ENCODE measurements around the gene RHD.

DNA sequence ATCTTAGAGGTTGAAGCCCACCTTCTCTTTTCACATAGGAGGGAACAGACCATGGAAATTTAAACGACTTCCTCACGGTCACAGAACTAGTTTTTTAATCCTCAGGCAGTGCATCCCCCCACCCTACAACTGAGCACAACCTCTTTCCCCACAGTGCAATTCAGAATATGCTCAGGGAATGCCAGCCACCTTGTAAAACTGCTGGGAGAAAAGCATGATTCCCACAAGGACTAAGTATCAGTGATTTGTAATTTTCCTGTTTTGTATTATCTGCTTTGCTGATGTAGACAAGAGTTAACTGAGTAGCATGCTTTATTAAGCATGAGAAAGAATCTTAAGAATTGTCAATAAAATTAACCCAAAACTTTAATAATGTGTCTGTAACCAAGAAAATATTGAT, 89.6 kb downstream of the RHD start:
- TF ChIP-seq EZH2 (IDR thresholded peaks at IDR 0.05; ENCODE audit: low read depth, unreplicated experiment) (no peak), CTCF (conservative IDR thresholded peaks at IDR 0.05; ENCODE audit: low read depth in 2 of 2) (no peak), ZNF331 (CRISPR knock-in tag; IDR thresholded peaks at IDR 0.05; ENCODE audit: low read depth) (no peak), EZH2phosphoT487 (IDR thresholded peaks at IDR 0.05; ENCODE audit: unreplicated experiment) (no peak), POLR2AphosphoS5 (IDR thresholded peaks at IDR 0.05; ENCODE audit: low read depth) (no peak), CREB1 (CRISPR knock-in tag; IDR thresholded peaks at IDR 0.05; ENCODE audit: low read depth) (no peak), ZNF114 (CRISPR knock-in tag; IDR thresholded peaks at IDR 0.05) (no peak)
- TF ChIP-seq, protein P1, sequence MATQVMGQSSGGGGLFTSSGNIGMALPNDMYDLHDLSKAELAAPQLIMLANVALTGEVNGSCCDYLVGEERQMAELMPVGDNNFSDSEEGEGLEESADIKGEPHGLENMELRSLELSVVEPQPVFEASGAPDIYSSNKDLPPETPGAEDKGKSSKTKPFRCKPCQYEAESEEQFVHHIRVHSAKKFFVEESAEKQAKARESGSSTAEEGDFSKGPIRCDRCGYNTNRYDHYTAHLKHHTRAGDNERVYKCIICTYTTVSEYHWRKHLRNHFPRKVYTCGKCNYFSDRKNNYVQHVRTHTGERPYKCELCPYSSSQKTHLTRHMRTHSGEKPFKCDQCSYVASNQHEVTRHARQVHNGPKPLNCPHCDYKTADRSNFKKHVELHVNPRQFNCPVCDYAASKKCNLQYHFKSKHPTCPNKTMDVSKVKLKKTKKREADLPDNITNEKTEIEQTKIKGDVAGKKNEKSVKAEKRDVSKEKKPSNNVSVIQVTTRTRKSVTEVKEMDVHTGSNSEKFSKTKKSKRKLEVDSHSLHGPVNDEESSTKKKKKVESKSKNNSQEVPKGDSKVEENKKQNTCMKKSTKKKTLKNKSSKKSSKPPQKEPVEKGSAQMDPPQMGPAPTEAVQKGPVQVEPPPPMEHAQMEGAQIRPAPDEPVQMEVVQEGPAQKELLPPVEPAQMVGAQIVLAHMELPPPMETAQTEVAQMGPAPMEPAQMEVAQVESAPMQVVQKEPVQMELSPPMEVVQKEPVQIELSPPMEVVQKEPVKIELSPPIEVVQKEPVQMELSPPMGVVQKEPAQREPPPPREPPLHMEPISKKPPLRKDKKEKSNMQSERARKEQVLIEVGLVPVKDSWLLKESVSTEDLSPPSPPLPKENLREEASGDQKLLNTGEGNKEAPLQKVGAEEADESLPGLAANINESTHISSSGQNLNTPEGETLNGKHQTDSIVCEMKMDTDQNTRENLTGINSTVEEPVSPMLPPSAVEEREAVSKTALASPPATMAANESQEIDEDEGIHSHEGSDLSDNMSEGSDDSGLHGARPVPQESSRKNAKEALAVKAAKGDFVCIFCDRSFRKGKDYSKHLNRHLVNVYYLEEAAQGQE (IDR thresholded peaks at IDR 0.05; ENCODE audit: unreplicated experiment) = no peak

Measured in GM23338 (cell line).